Mesenchymal stem cell (in vitro differentiated cells and primary cell): ENCODE measurements around the gene CHI3L2.

Experiments used
- DNase-seq: peaks from one replicate; pipeline ENCODE4 v3.0.0-alpha.2; 2013
- H2AFZ ChIP-seq: one replicate; pipeline ENCODE4 v1.6.1; 2013; ENCODE audit warnings: low read depth, mild to moderate bottlenecking, control low read depth, inconsistent platforms, low read length, moderate library complexity
- H2AK5ac ChIP-seq: 2 replicates; pipeline ENCODE4 v1.6.1; 2013; ENCODE audit warnings: low read length, moderate library complexity, mild to moderate bottlenecking, inconsistent platforms; ENCODE audit not compliant: severe bottlenecking
- H2BK120ac ChIP-seq: one replicate; pipeline ENCODE4 v1.6.1; 2013; ENCODE audit warnings: low read depth, mild to moderate bottlenecking, inconsistent platforms, low read length, moderate library complexity
- H2BK12ac ChIP-seq, 2 experiments: one replicate each; pipeline ENCODE4 v1.6.1; 2013; ENCODE audit warnings: inconsistent platforms in 2 of 2, low read length in 2 of 2, mild to moderate bottlenecking in 2 of 2, moderate library complexity in 2 of 2, control low read depth in 1 of 2
- H2BK15ac ChIP-seq: one replicate; pipeline ENCODE4 v1.6.1; 2013; ENCODE audit warnings: mild to moderate bottlenecking, low read depth, inconsistent platforms; ENCODE audit not compliant: poor library complexity, severe bottlenecking
- H2BK5ac ChIP-seq: 2 replicates; pipeline ENCODE4 v1.6.1; 2013; ENCODE audit warnings: low read depth, mild to moderate bottlenecking, low read length, control low read depth, inconsistent platforms; ENCODE audit not compliant: poor library complexity, severe bottlenecking
- H3K14ac ChIP-seq, 2 experiments: one replicate each; pipeline ENCODE4 v1.6.1; 2013; ENCODE audit warnings: inconsistent platforms in 2 of 2, low read length in 2 of 2, control low read depth in 1 of 2, mild to moderate bottlenecking in 1 of 2, moderate library complexity in 1 of 2
- H3K18ac ChIP-seq, 2 experiments: one replicate each; pipeline ENCODE4 v1.6.1; 2013; ENCODE audit warnings: inconsistent platforms in 2 of 2, low read length in 2 of 2, control low read depth in 1 of 2, low read depth in 1 of 2, mild to moderate bottlenecking in 1 of 2
- H3K23ac ChIP-seq, 2 experiments: one replicate each; pipeline ENCODE4 v1.6.1; 2013; ENCODE audit warnings: inconsistent platforms in 2 of 2, low read length in 2 of 2, mild to moderate bottlenecking in 2 of 2, moderate library complexity in 2 of 2, control low read depth in 1 of 2
- H3K27ac ChIP-seq: 2 replicates; pipeline ENCODE4 v1.5.1; 2013; ENCODE audit warnings: mild to moderate bottlenecking, moderate library complexity, low read length, control low read depth, inconsistent platforms; ENCODE audit not compliant: poor library complexity, severe bottlenecking
- H3K27me3 ChIP-seq, 2 experiments: 2 replicates each; pipeline versions ENCODE4 v1.6.1 to v1.7.0; 2013; ENCODE audit warnings: low read length in 2 of 2, mild to moderate bottlenecking in 2 of 2, moderate library complexity in 2 of 2, control low read depth in 1 of 2, inconsistent platforms in 1 of 2; ENCODE audit not compliant: control insufficient read depth in 1 of 2, insufficient read depth in 1 of 2
- H3K36me3 ChIP-seq, 2 experiments: 2 replicates each; pipeline versions ENCODE4 v1.6.1 to v1.7.0; 2013; ENCODE audit warnings: low read length in 2 of 2, control low read depth in 1 of 2, inconsistent platforms in 1 of 2, low read depth in 1 of 2, mild to moderate bottlenecking in 1 of 2; ENCODE audit not compliant: insufficient read depth in 2 of 2, control insufficient read depth in 1 of 2
- H3K4ac ChIP-seq, 2 experiments: one replicate each; pipeline ENCODE4 v1.6.1; 2013; ENCODE audit warnings: inconsistent platforms in 2 of 2, low read length in 2 of 2, mild to moderate bottlenecking in 2 of 2, moderate library complexity in 2 of 2, control low read depth in 1 of 2, low read depth in 1 of 2
- H3K4me1 ChIP-seq: 2 replicates; pipeline ENCODE4 v1.6.1; 2013; ENCODE audit warnings: low read depth, low read length, control low read depth; ENCODE audit not compliant: control insufficient read depth, insufficient read depth
- H3K4me2 ChIP-seq: 2 replicates; pipeline ENCODE4 v1.6.1; 2013; ENCODE audit warnings: low read length, mild to moderate bottlenecking, inconsistent platforms; ENCODE audit not compliant: poor library complexity, severe bottlenecking
- H3K4me3 ChIP-seq, 2 experiments: 2 replicates each; pipeline versions ENCODE4 v1.5.1 to v1.7.0; 2013; ENCODE audit warnings: low read length in 2 of 2, mild to moderate bottlenecking in 2 of 2, control low read depth in 1 of 2, low read depth in 1 of 2; ENCODE audit not compliant: insufficient read depth in 1 of 2
- H3K79me1 ChIP-seq: replicated peaks from 2 replicates; pipeline ENCODE4 v1.6.1; 2013; ENCODE audit warnings: mild to moderate bottlenecking, control low read depth, low read length, inconsistent platforms; ENCODE audit not compliant: poor library complexity, severe bottlenecking
- H3K9ac ChIP-seq: 2 replicates; pipeline ENCODE4 v1.7.0; 2013; ENCODE audit warnings: mild to moderate bottlenecking, low read length, moderate library complexity
- H3K9me3 ChIP-seq: 2 replicates; pipeline ENCODE4 v1.7.0; 2013; ENCODE audit warnings: mild to moderate bottlenecking, low read length; ENCODE audit not compliant: control insufficient read depth
- H4K8ac ChIP-seq: one replicate; pipeline ENCODE4 v1.6.1; 2013; ENCODE audit warnings: inconsistent platforms, mild to moderate bottlenecking, low read length, moderate library complexity
- H4K91ac ChIP-seq: one replicate; pipeline ENCODE4 v1.6.1; 2013; ENCODE audit warnings: mild to moderate bottlenecking, low read length, inconsistent platforms
- WGBS: methylation state at CpG from one replicate; pipeline ENCODE4 v1.1.7; 2013; ENCODE audit warnings: mixed read lengths; 5-methylcytosine and 5-hydroxymethylcytosine counted together

The CHI3L2 gene

DNA sequence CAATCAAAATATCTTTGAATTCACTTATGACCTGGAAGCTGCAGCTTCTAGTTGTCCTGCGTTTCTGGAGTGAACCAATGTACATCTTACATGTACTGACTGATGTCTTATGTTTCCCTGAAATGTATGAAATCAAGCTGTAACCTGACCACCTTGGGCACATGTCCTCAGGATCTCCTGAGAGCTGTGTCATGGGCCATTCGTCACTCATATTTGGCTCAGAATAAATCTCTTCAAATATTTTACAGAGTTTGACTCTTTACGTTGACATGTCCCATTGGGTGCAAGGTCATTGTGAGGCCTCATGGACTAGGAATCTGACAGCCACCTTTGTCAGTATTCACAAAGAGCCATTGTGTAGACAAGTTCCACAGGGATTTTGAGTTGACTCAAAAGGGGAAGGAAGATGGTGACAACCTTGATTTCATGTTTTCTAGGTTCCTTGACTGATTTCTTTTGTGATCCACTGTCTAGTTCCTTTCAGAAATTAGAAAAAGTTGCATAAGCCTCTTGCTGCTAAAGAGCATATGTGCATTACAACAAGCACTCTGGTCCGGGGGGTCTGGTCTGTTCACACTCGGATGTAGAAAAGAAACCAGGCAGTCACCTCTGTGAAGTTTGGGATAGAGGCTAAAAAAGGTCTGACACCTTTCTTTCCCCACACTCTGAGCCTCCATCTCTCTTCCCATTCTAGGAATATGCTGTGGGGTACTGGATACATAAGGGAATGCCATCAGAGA, 10.7 kb downstream of the CHI3L2 start:
- Histone ChIP-seq H3K4ac (no peak overlapping the region), H3K23ac (no peak overlapping the region), H3K4me2 (no peak overlapping the region), H3K9ac (no peak overlapping the region), H3K27me3 (peaks cover 0 to 11% of the 10 kb centered on the region in 2 experiments), H3K18ac (no peak overlapping the region), H3K4me3 (no peak overlapping the region), H3K14ac (no peak overlapping the region), H2BK120ac (no peak overlapping the region), H3K79me1 (no peaks in the 10 kb centered on the region), H3K36me3 (no peaks in the 10 kb centered on the region), H3K4me1 (no peaks in the 10 kb centered on the region), H3K9me3 (no peaks in the 10 kb centered on the region), H4K8ac (no peak overlapping the region), H2BK5ac (no peak overlapping the region), H2AK5ac (no peak overlapping the region), H2BK12ac (no peak overlapping the region), H4K91ac (no peak overlapping the region), H2AFZ (no peak overlapping the region), H2BK15ac (no peak overlapping the region), H3K27ac (no peak overlapping the region)
- 92% methylated on average over 5 of the region's 5 CpGs for WGBS
- DNase-seq: no peak

GRCh38 chr1:111241797-111242196, 14.3 kb downstream of the CHI3L2 start:
- H3K9ac ChIP-seq: no peak overlapping the region
- H2AK5ac ChIP-seq: no peak overlapping the region

GRCh38 chr1:111242805-111243523, 15.5 kb downstream of the CHI3L2 start:
- Histone ChIP-seq H2AFZ (no peak overlapping the region), H2BK120ac (no peak overlapping the region), H4K91ac (no peak overlapping the region), H3K36me3 (no peaks in the 10 kb centered on the region), H3K9me3 (no peaks in the 10 kb centered on the region), H3K9ac (no peak overlapping the region), H2AK5ac (no peak overlapping the region), H3K27ac (no peak overlapping the region), H3K4me3 (no peak overlapping the region), H3K27me3 (peaks cover 0 to 18% of the 10 kb centered on the region in 2 experiments), H2BK5ac (no peak overlapping the region), H3K23ac (no peak overlapping the region), H2BK15ac (no peak overlapping the region), H3K14ac (no peak overlapping the region), H3K4me1 (no peaks in the 10 kb centered on the region), H3K4ac (no peak overlapping the region), H2BK12ac (no peak overlapping the region), H4K8ac (no peak overlapping the region), H3K79me1 (no peaks in the 10 kb centered on the region), H3K18ac (peak overlapping the region in 1 of 2 experiments; percentile 21), H3K4me2 (no peak overlapping the region)
- DNase-seq: no peak
- WGBS: 55% methylated on average over 4 of the region's 4 CpGs

More at GRCh38 chr1:111241797-111242196, 14.3 kb downstream of the CHI3L2 start:
- Histone ChIP-seq H3K4me2 (no peak overlapping the region), H2BK12ac (no peak overlapping the region), H3K4ac (no peak overlapping the region), H3K4me1 (no peaks in the 10 kb centered on the region), H4K8ac (no peak overlapping the region), H3K4me3 (no peak overlapping the region), H3K79me1 (no peaks in the 10 kb centered on the region), H4K91ac (no peak overlapping the region), H3K18ac (no peak overlapping the region), H3K27ac (no peak overlapping the region), H3K36me3 (no peaks in the 10 kb centered on the region), H3K14ac (no peak overlapping the region), H2BK15ac (no peak overlapping the region), H3K23ac (no peak overlapping the region), H2AFZ (no peak overlapping the region), H2BK5ac (no peak overlapping the region), H2BK120ac (no peak overlapping the region), H3K27me3 (peaks cover 0 to 11% of the 10 kb centered on the region in 2 experiments), H3K9me3 (no peaks in the 10 kb centered on the region)
- no peak for DNase-seq
- 71% methylated on average over 2 of the region's 2 CpGs for WGBS

DNA sequence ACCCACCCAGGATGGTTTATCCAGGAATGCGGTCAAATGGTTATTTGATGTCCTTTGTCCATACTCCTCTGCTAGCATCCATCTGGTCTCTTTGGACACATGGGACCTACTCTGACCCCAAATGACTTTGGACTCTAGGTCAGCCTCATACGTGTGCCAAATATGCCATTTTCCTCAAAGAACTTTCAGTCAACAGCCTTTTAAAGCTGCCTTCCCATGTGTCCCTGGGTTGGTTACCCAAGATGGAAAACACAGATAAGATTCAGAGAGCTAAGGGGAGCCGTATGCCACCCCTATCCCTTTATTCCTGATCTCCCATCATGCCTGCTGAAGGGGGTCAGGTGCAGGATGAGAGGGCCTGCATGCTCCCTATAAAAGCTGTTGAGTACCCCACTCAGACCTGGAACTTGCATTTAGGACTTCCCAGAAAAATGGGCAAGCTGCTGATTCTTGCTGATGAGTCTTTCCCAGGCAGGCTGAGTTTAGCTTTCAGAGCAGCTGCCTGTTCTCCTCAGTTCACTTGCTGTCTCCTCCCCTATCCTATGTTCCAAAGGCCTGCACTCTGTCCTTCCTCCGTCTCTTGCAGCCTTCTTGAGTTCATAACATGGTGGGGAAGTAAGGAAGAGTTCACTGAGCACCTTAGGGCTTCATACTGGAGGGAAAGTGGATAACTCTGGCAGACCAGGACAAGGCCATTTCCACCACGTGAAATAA, 19.8 kb downstream of the CHI3L2 start:
- 72% methylated on average over 4 of the region's 5 CpGs for WGBS
- no peak overlapping the region for H3K4me3 ChIP-seq

More for the DNA sequence above, 19.8 kb downstream of the CHI3L2 start:
- no peak overlapping the region for H2AK5ac ChIP-seq
- H3K9me3 ChIP-seq: no peaks in the 10 kb centered on the region
- no peak overlapping the region for H2BK12ac ChIP-seq
- peaks cover 0 to 13% of the 10 kb centered on the region in 2 experiments for H3K27me3 ChIP-seq
- H2BK15ac ChIP-seq: no peak overlapping the region
- no peak overlapping the region for H3K27ac ChIP-seq
- no peaks in the 10 kb centered on the region for H3K4me1 ChIP-seq
- H3K23ac ChIP-seq: no peak overlapping the region
- H3K36me3 ChIP-seq: no peaks in the 10 kb centered on the region
- no peaks in the 10 kb centered on the region for H3K79me1 ChIP-seq
- no peak overlapping the region for H2BK120ac ChIP-seq
- H4K91ac ChIP-seq: no peak overlapping the region
- no peak for DNase-seq
- no peak overlapping the region for H4K8ac ChIP-seq
- no peak overlapping the region for H3K4ac ChIP-seq
- no peak overlapping the region for H3K14ac ChIP-seq
- no peak overlapping the region for H2BK5ac ChIP-seq
- no peak overlapping the region for H3K9ac ChIP-seq
- H3K4me2 ChIP-seq: no peak overlapping the region
- no peak overlapping the region for H3K18ac ChIP-seq
- no peak overlapping the region for H2AFZ ChIP-seq
